GM12878 (cell line): Measurements from ENCODE around the gene GPR89B. TPM values are rescaled to one million over a fixed set of nuclear protein-coding genes. Genes with fewer than 3 reads are reported as not detected.

ENCODE experiments used
- ATAC-seq: fragments of 200-7000 bp; cut with Tn5 transposase; 3 replicates; pipeline ENCODE4 v1.9.1; 2020; ENCODE audit warnings: mild to moderate bottlenecking, moderate library complexity
- BruUV-seq: library from RNA; stranded (reverse); fragments of 400-500 nt; replicated peaks from 2 replicates; lab custom pipeline; 2021; lab: Mats Ljungman, UMichigan
- CTCF ChIA-PET: fragments of 300-600 bp; sonication (Branson Sonifier 250); formaldehyde crosslinking; extraction: SDS; loops from one replicate; lab custom pipeline; 2021; ENCODE audit warnings: inconsistent platforms; lab: Yijun Ruan, JAX
- POLR2A ChIA-PET: fragments of 350-600 bp; formaldehyde crosslinking; extraction: SDS; loops from one replicate; lab custom pipeline; 2021; ENCODE audit warnings: inconsistent platforms; lab: Charles Lee
- RAD21 ChIA-PET: fragments of 300-600 bp; sonication (Branson Sonifier 250); formaldehyde crosslinking; loops from one replicate; lab custom pipeline; 2023; ENCODE audit warnings: antibody characterized with exemption; ENCODE audit not compliant: unreplicated experiment; lab: Charles Lee
- SMC1A ChIA-PET: fragments of 300-600 bp; sonication (Branson Sonifier 250); formaldehyde crosslinking; loops from one replicate; lab custom pipeline; 2023; ENCODE audit not compliant: unreplicated experiment, uncharacterized antibody; lab: Charles Lee
- DNase-seq: peaks from one replicate; pipeline ENCODE4 v3.0.0-alpha.2; 2011; ENCODE audit warnings: low read depth, low spot score
- FAIRE-seq: peaks from 3 replicates; lab custom pipeline; 2011; peaks lifted over from hg19 to GRCh38; lab: Jason Lieb, UNC
- H2AFZ ChIP-seq: 2 replicates; pipeline ENCODE4 v1.6.0; 2011; ENCODE audit warnings: low read depth, low read length, control low read depth; ENCODE audit not compliant: control insufficient read depth
- H3K27ac ChIP-seq: 2 replicates; pipeline ENCODE4 v1.5.1; 2011; ENCODE audit warnings: control low read depth; ENCODE audit not compliant: control insufficient read depth, insufficient read depth
- H3K27me3 ChIP-seq, 2 experiments: replicated peaks in 1 of 2; 2 replicates each; pipeline versions ENCODE4 v1.6.0 to v1.6.1; 2011; ENCODE audit warnings: low read length in 1 of 2; ENCODE audit not compliant: control insufficient read depth in 2 of 2, insufficient read depth in 2 of 2
- H3K36me3 ChIP-seq, 2 experiments: 2 replicates each; pipeline ENCODE4 v1.5.1; 2011; ENCODE audit warnings: low read length in 1 of 2; ENCODE audit not compliant: control insufficient read depth in 2 of 2, insufficient read depth in 2 of 2
- H3K4me1 ChIP-seq: 2 replicates; pipeline ENCODE4 v1.6.1; 2011; ENCODE audit warnings: mild to moderate bottlenecking, low read length, moderate library complexity, mixed read lengths; ENCODE audit not compliant: control insufficient read depth, insufficient read depth
- H3K4me2 ChIP-seq: 2 replicates; pipeline ENCODE4 v1.6.0; 2011; ENCODE audit warnings: control low read depth; ENCODE audit not compliant: control insufficient read depth, insufficient read depth
- H3K4me3 ChIP-seq: fragments of 200-600 bp; sonication (generic); 2 replicates; pipeline ENCODE4 v1.5.1; 2016
- H3K79me2 ChIP-seq: 2 replicates; pipeline ENCODE4 v1.6.0; 2011; ENCODE audit warnings: low read length; ENCODE audit not compliant: control insufficient read depth, insufficient read depth
- H3K9ac ChIP-seq: 2 replicates; pipeline ENCODE4 v1.8.0; 2011; ENCODE audit warnings: low read length, control low read depth, mixed read lengths; ENCODE audit not compliant: control insufficient read depth, insufficient read depth
- H3K9me3 ChIP-seq: replicated peaks from 3 replicates; pipeline ENCODE4 v1.5.1; 2011; ENCODE audit warnings: mild to moderate bottlenecking, low read length; ENCODE audit not compliant: control insufficient read depth, insufficient read depth
- H4K20me1 ChIP-seq: 2 replicates; pipeline ENCODE4 v1.6.0; 2011; ENCODE audit not compliant: control insufficient read depth, insufficient read depth
- CEBPB ChIP-seq, 2 experiments: fragments of 150-350 bp in 1 of 2; IDR thresholded peaks; 2 replicates each; pipeline ENCODE4 v1.6.1; 2012 to 2014; ENCODE audit warnings: low read depth in 2 of 2, low read length in 2 of 2, borderline replicate concordance in 1 of 2, inconsistent platforms in 1 of 2
- CEBPZ ChIP-seq: fragments of 150-350 bp; IDR thresholded peaks from 2 replicates; pipeline ENCODE4 v1.6.1; 2016; ENCODE audit warnings: low read depth, low read length
- CTCF ChIP-seq, 3 experiments: IDR thresholded peaks in 2 of 3; conservative IDR thresholded peaks in 1 of 3; 2 replicates each; pipeline ENCODE4 v1.5.1; 2011; ENCODE audit warnings: low read depth in 3 of 3, low read length in 3 of 3, mild to moderate bottlenecking in 3 of 3, control low read depth in 2 of 3, moderate library complexity in 2 of 3, inconsistent platforms in 1 of 3, mixed read lengths in 1 of 3; ENCODE audit not compliant: control insufficient read depth in 2 of 3, insufficient read depth in 1 of 3; ENCODE audit errors: extremely low read depth in 1 of 3
- HSF1 ChIP-seq: fragments of 150-350 bp; IDR thresholded peaks from 2 replicates; pipeline ENCODE4 v1.6.1; 2014; ENCODE audit warnings: mild to moderate bottlenecking, low read depth, low read length
- JUNB ChIP-seq: IDR thresholded peaks from 2 replicates; pipeline ENCODE4 v1.6.1; 2016; ENCODE audit warnings: antibody characterized with exemption, mild to moderate bottlenecking
- NKRF ChIP-seq: fragments of 450-650 bp; conservative IDR thresholded peaks from 2 replicates; pipeline ENCODE4 v1.6.1; 2017; ENCODE audit warnings: mild to moderate bottlenecking, moderate library complexity
- PAX5 ChIP-seq: IDR thresholded peaks from 2 replicates; pipeline ENCODE4 v1.6.1; 2011; ENCODE audit warnings: low read depth, low read length, borderline replicate concordance
- POLR2AphosphoS2 ChIP-seq: IDR thresholded peaks from 2 replicates; pipeline ENCODE4 v1.6.1; 2011; ENCODE audit warnings: low read depth, mild to moderate bottlenecking, low read length, improper control_type of control experiment, moderate library complexity
- SKIL ChIP-seq: fragments of 450-650 bp; IDR thresholded peaks from 2 replicates; pipeline ENCODE4 v1.6.1; 2017; ENCODE audit warnings: mild to moderate bottlenecking, low read depth, inconsistent platforms; ENCODE audit not compliant: poor library complexity, severe bottlenecking
- ZZZ3 ChIP-seq: IDR thresholded peaks from 2 replicates; pipeline ENCODE4 v1.6.1; 2011; ENCODE audit warnings: low read depth; ENCODE audit not compliant: control insufficient read depth, insufficient read length
- WGBS: methylation state at CpG from one replicate; pipeline ENCODE4 v1.1.6; 2016; ENCODE audit warnings: low lambda C conversion rate; ENCODE audit not compliant: insufficient replicate concordance, insufficient coverage; ENCODE audit errors: missing lambda C conversion rate; 5-methylcytosine and 5-hydroxymethylcytosine counted together
- in situ Hi-C: fragments of 300-500 bp; cut with MboI; formaldehyde crosslinking; loops from 9 replicates; pipeline ENCODE4 v1.14.3; 2018; ENCODE audit warnings: mixed read lengths
- intact Hi-C: fragments of 100-400 bp; cut with micrococcal nuclease; formaldehyde crosslinking; loops from one replicate; pipeline ENCODE4 v1.14.2; 2022; ENCODE audit not compliant: unreplicated experiment
- polyA plus RNA-seq, 11 experiments: library from polyadenylated mRNA; depleted of rRNA in 4 of 11; unstranded in 6 of 11; stranded (reverse) in 5 of 11; fragments of >200 nt; fragmentation: Nextera tagmentation in 4 of 11; fragmentation: Illumina TruSeq in 1 of 11; extraction: Ambion mirVana in 4 of 11; extraction: Trizol in 1 of 11; gene quantifications; 1 replicate in 1 of 11; 2 replicates in 10 of 11; pipeline versions ENCODE4 v1.2.1 to v1.2.3, GENCODE V29; 2011 to 2016; ENCODE audit warnings: inconsistent platforms in 2 of 11, missing spikeins in 2 of 11, low read depth in 1 of 11
- total RNA-seq, 4 experiments: library from RNA; depleted of rRNA in 3 of 4; stranded (reverse); fragments of >200 nt in 3 of 4; fragmentation: Illumina TruSeq in 1 of 4; extraction: Trizol in 1 of 4; gene quantifications; 2 replicates each; pipeline versions ENCODE4 v1.2.1 to v1.2.3, GENCODE V29; 2013 to 2021

Gene GPR89B
- total and polyA plus RNA-seq, 10 of the 15 experiments (the other 5 are each of a cell fraction or from before 2014, with no cell fraction given), result 7.5 to 28.9 (median 16.6) TPM

GRCh38 chr1:147892731-147893214, 35.4 kb upstream of the GPR89B start:
- no peaks in the 10 kb centered on the region for H3K9me3 ChIP-seq
- no TSS peak for BruUV-seq
- POLR2A ChIA-PET, result interaction anchor here (0.7 kb wide), 1 partner anchor 252 kb away, joined by 4 read pairs; no protein-coding TSS in a partner anchor
- SMC1A ChIA-PET, result interaction anchor here (0.8 to 1.6 kb wide), 6 partner anchors 22 to 400 kb away, joined by 3 to 8 read pairs (median 4); no protein-coding TSS in a partner anchor
- H3K9ac ChIP-seq, result no peak overlapping the region
- no peaks in the 10 kb centered on the region for H3K36me3 ChIP-seq
- H4K20me1 ChIP-seq, result no peaks in the 10 kb centered on the region
- WGBS, result 0% methylated on average over 1 of the region's 1 CpG
- peak; percentile 93 for FAIRE-seq
- in situ Hi-C loops (loop anchor here (5.0 kb wide), 3 partner anchors 255 to 615 kb away; no protein-coding TSS in a partner anchor), intact Hi-C loops (loop anchor here (1.0 to 10.0 kb wide), 4 partner anchors 168 to 620 kb away; no protein-coding TSS in a partner anchor)
- H3K27me3 ChIP-seq, result no peaks in the 10 kb centered on the region
- H2AFZ ChIP-seq, result no peak overlapping the region
- no peak overlapping the region for H3K4me2 ChIP-seq
- no peak for DNase-seq
- RAD21 ChIA-PET, result interaction anchor here (0.5 to 1.6 kb wide), 8 partner anchors 9 to 620 kb away, joined by 3 to 6 read pairs (median 3); no protein-coding TSS in a partner anchor
- ATAC-seq, result peak; percentile 57
- no peaks in the 10 kb centered on the region for H3K4me1 ChIP-seq
- H3K27ac ChIP-seq, result no peak overlapping the region
- no peaks in the 10 kb centered on the region for H3K79me2 ChIP-seq
- CTCF ChIA-PET, result interaction anchor here (0.7 to 2.8 kb wide), 35 partner anchors 9 to 651 kb away, joined by 3 to 52 read pairs (median 3); partner anchors contain the start of gene GJA8
- H3K4me3 ChIP-seq, result no peak overlapping the region
- no peak for TF ChIP-seq POLR2AphosphoS2
- no peak for TF ChIP-seq SKIL
- no peak for TF ChIP-seq NKRF
- TF ChIP-seq HSF1, result no peak
- no peak for TF ChIP-seq PAX5
- no peak for TF ChIP-seq ZZZ3
- no peak for TF ChIP-seq CEBPZ
- no peak for TF ChIP-seq CEBPB (IDR thresholded peaks at IDR 0.05; ENCODE audit: borderline replicate concordance in 1 of 2, low read depth in 2 of 2, low read length in 2 of 2)
- peak; percentile 88 to 98 (median 94) for TF ChIP-seq CTCF (IDR thresholded peaks at IDR 0.05 in 2 of 3, conservative IDR thresholded peaks at IDR 0.05 in 1 of 3; ENCODE audit: control insufficient read depth in 2 of 3, extremely low read depth in 1 of 3, insufficient read depth in 1 of 3, low read depth in 3 of 3, low read length in 3 of 3)
- TF ChIP-seq JUNB, result no peak
